OCI-LY1 (cell line): ENCODE results near the gene OXCT2.

Source experiments
- CTCF ChIP-seq: fragments of 200-600 bp; sonication (generic), shearing (Covaris generic); IDR thresholded peaks from 2 replicates; pipeline ENCODE4 v1.5.1; 2017; ENCODE audit warnings: mild to moderate bottlenecking, antibody characterized with exemption, low read length, moderate library complexity, mixed read lengths
- EZH2 ChIP-seq: fragments of 200-600 bp; sonication (generic), shearing (Covaris generic); IDR thresholded peaks from 2 replicates; pipeline ENCODE4 v1.8.0; 2017; ENCODE audit warnings: borderline replicate concordance, mixed run types, mild to moderate bottlenecking, antibody characterized with exemption, low read length, moderate library complexity, mixed read lengths

- TF ChIP-seq CTCF, result no peak
- no peak for TF ChIP-seq EZH2
Observed at GRCh38 chr1:39745016-39745670, 26.0 kb downstream of the OXCT2 start.
